GM18520 (cell line): ENCODE results near the gene ALDH6A1.
A peak's percentile ranks its signal among the peaks of the same experiment; 100 is the strongest.
"Not testable (repeated sequence)": the region's sequence is repeated elsewhere in the genome, so short reads cannot be mapped to it uniquely, and the experiment has no call there.

Experiments
- ATAC-seq: cut with Tn5 transposase; IDR thresholded peaks from one replicate; pipeline ENCODE4 v1.9.1; 2021; ENCODE audit not compliant: unreplicated experiment

ALDH6A1 gene

DNA sequence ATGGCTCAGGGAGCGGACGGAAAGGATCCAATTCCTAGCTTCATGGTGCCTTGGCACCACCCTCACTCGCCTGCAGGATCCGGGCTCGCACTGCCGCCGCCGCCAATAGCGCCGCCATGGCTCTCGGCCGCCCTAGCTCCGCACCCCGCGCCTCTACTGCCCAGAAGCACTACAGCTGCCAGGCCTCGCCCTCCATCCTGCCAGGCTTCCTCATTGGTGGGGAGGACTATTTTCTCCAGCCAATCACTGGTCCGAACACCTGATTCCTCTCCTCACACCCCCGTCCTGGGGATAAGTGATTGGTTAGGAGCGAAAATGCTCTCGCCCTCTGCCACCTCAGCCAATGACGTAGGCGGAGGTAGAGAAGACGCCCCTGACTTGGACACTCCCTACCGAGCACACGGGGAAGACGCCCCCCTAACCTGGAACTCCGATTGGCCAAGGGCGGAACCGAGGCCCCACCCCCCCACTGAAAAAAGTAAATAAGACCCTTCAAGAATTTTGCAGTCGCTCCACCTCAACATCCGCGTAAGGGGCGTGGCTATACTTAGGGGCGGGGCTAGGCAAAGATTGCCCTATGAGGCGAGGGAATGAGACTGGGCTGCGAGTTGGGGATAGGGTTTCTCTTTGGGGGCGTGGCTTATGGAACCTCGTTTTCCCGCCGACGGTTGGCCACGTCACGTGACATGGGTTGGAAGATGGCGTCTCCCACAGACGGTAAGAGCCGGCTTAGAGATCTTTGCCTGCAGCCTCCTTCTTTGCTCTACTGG lies at the start of gene ALDH6A1, which contains the start of gene LIN52:
Gene ALDH6A1 (minus strand): TSS at position 177 of the 770 bp plus-strand sequence. CDS start 59 bp downstream, at position 118.
Gene LIN52 (plus strand): TSS at position 680 of the 770 bp plus-strand sequence. CDS start 19 bp downstream, at position 699.
- ATAC-seq, result peak; percentile 92

DNA sequence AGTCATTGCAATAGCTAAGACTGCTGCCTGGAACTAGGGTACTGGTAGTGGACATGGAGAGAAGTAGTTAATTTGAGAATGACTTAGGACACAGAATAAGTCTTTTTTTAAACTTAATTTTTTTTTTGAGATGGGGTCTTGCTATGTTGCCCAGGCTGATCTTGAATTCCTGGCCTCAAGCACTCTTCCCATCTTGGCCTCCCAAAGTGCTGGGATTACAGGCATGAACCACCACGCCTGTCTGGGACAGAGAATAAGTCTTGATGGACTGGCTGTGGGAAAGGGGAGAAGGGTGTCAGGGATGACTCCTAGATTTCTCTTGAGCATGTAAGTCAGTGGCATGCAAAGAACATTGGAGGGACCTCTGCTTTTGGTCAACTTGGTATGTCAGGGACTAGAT lies 43.4 kb upstream of the ALDH6A1 start:
- ATAC-seq, result no peak

DNA sequence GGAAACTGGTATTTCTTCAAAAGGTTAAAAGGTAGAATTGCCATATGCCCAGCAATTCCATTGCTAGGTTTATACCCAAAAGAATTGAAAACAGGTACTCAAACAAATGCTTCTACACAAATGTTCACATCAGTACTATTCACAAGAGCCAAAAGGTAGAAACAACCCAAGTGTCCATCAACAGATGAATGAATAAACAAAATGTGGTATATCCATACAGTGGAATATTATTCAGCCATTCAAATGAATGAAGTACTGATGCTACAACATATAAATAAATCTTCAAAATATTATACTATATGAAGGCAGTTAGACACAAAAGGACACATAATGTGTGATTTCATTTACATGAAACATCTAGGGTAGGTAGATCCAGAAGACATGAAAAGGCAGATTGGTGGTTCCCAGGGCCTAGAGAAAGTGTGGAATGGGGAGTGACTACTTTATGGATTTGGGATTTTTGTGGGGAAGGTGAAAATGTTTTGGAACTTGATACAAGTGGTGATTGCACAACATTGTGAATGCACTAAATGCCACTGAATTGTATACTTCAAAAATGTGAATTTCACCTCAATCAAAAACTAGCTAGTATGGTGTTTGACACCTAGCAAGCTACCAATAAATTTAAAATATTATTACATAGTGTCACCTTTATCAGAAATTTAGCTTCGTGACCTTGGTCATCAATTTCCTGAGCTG lies 42.2 kb upstream of the ALDH6A1 start:
- ATAC-seq, result no peak

DNA sequence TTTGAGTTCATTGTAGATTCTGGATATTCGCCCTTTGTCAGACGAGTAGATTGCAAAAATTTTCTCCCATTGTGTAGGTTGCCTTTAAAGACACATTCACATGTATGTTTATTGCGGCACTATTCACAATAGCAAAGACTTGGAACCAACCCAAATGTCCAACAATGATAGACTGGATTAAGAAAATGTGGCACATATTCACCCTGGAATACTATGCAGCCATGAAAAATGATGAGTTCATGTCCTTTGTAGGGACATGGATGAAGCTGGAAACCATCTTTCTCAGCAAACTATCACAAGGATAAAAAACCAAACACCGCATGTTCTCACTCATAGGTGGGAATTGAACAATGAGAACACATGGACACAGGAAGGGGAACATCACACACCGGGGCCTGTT lies 41.2 kb upstream of the ALDH6A1 start:
- ATAC-seq, result not testable (repeated sequence)

DNA sequence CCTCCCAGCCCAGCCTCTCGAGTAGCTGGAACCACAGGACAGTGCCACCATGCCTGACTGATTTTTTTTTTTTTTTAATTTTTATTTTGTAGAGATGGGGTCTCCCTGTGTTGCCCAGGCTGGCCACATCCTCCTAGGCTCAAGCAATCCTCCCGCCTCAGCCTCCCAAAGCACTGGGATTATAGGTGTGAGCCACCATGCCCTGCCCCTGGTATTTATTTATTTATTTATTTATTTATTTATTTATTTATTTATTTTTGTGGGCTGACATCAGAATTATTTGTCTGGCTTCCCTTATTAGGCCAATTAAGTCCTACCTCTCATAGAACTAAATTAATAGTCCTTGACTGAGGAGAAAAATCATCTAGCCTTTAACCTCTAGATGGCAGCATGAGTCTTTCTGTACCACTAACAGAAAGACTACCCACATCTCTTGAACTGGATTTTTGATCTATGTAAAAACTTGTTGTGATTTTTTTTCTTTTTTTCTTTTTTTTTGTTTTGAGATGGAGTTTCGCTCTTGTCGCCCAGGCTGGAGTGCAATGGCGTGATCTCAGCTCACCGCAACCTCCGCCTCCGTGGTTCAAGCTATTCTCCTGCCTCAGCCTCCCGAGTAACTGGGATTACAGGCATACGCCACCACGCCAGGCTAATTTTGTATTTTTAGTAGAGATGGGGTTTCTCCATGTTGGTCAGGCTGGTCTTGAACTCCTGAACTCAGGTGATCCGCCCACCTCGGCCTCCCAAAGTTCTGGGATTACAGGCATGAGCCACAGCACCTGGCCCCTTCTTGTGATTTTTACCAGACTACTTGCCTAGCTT lies 27.4 kb upstream of the ALDH6A1 start:
- ATAC-seq, result not testable (repeated sequence)

DNA sequence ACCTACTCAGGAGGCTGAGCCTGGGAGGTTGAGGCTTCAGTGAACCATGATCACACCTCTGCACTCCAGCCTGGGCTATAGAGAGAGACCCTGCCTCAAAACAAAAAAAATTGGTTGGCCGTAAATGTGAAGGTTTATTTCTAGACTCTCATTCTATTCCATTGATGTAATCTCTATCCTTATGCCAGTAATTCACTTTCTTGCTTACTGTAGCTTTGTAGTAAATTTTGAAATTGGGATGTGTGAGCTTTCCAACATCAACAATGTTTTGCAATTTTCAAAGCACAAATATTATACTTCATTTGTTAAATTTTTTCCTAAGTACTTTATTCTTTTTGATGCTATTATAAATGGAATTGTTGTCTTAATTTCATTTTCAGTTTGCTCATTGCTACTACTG lies 25.1 kb upstream of the ALDH6A1 start:
- no peak for ATAC-seq

DNA sequence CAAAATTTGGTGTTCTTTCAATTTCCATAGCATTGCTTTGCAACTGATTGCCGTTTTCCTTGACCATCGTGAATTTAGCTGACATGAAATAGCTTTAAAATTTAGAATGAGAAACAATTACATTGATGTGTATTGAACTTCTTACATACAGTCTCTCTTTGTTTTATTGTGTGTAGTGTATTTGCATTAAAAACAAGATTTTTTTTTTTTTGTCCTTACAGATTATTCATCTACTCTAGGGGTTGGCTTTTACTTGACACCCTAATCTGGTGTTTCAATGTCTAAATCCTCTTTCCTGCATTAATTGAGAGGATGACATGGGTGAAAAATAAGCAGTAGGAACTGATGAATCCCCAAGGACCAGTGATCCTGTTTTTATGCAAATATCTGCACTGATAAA lies 21.1 kb upstream of the ALDH6A1 start:
- ATAC-seq, result no peak

DNA sequence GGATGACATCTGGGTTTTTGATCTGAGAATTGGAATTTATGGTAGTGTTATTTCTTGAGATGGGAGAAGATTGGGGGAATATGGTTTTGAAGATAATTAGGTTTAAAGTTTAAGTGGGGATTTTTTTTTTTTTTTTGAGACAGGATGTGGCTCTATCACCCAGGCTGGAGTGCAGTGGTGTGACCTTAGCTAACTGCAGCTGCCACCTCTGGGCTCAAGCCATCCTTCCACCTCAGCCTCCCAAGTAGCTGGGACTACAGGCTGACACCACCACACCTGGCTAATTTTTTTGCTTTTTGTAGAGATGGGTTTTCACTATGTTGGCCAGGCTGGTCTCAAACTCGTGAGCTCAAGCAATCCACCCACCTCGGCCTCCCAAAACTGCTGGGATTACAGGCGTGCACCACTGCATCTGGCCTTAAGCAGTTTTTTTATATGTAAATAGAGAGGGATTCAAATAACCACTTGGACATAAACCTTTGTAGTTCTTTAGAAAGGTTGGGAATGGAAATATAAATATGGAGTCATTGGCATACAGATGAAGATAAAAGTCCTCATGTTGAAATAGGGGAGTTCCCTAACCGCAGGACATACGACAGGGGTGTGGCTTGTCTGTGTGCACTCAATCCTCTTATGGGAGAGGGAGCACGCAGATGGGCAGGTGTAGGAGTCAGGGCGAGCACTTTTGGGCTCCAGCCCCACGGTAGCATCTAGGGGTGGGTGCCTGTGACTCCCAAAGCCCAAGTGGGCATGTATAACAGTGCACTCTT lies 5.2 kb upstream of the ALDH6A1 start:
- ATAC-seq, result no peak

DNA sequence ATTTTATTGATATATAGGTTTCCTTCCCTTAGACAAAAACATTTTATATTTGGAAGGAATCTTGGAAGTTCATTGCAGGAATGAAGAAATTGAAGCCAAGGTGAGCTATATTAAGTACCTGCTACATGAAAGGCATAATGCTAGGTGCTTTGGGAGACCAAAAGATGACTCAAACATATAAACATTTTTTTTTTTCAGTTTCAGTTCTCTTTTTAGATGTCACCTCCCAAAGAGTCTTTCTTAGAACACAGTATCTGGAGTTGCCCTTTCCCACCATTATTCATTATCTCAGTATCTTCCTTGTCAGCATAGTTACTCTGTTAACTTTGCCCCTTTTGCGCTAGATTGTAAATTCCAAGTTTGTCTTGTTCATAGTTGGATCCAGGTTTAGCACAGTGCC lies 1.6 kb upstream of the ALDH6A1 start:
- ATAC-seq, result no peak

DNA sequence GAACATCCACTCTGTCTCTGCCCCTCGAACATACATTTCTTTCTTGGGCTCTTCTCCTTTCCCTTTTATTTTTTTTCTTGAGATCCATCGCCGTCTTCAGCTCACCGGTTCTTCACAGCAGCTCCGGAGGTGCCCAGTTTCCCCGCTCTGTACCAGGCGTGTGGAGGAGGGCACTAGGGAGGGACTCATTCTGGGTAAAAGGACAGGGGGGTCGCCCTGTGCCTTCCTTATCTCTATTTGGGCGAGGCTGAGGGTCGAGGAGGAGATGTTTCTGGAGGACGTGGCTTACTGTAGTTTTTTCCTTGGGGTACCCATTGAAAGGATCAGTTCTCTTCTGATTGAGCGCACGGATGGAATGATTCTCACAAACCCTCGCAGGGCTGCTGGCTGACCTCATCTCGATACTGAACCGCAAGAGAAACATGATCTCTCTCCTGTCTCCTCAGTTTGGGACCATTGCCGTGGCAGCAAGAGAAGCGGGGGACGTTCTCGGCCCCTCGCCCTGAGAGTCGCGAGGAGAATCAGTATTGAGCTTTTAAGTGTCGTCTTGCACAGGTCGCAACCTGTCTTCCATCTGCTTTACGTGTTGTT lies 889 bp upstream of the ALDH6A1 start:
- no peak for ATAC-seq

DNA sequence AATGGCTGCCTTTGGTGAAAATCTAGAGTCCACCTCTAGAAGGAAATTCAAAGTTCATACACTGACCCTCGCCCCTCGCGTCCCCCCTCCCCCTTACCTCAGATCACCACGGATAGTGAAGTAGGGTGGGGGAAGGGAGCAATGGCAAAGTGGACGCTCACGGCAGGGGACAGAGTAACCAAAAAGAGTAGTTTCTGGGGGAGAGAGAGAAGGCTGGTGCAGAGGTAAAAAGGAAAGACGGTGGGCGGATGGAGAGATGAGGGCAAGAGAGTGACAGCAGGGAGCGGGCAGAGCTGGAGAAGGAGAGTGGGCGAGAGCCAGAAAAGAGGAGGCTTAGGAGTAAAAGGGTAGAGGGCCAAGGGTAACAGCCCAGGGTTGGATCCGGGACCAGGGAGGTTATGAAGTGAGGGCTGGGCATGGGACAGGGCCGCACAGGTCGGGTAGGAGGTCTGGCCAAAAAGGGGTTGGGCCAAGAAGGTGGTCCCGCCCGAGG lies 423 bp downstream of the ALDH6A1 start:
- ATAC-seq, result no peak

DNA sequence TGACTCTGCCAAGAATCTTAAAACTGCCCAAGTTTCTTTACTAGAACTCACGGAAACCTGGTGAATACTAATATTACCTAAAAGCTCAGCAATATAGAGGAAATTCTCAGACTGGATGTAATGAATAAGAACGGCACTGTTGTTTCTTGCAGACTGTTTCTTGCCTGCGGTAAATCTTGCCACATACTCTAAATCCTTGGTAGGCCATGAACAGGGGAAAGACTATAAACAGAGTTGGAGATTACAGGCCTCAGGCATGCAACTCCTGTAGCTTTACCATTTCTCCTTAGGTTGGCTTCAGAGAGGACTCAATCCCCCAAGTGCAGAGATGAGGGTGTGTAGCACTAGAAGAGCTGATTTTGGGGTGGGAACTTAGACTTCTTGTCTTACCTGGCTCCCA lies 1.1 kb downstream of the ALDH6A1 start:
- ATAC-seq, result no peak

DNA sequence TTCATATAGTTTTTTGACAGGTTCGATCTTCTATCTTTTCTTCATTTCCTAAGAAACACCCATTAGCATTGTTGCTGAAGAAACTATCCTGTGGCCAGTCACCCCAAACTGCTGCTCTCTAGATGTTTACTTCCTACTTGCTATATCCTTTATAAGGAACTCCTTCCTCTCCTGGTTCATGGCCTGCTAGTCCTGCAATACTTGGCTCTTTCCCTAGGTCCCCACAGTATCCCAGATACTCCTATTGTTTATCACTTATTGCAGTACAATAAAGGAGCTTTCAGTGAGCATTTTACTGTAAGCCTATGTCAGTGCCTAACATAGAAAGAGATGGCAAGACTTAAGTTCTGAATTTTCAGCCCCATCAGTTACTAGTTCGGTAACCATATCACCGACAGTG lies 2.8 kb downstream of the ALDH6A1 start:
- ATAC-seq, result no peak

DNA sequence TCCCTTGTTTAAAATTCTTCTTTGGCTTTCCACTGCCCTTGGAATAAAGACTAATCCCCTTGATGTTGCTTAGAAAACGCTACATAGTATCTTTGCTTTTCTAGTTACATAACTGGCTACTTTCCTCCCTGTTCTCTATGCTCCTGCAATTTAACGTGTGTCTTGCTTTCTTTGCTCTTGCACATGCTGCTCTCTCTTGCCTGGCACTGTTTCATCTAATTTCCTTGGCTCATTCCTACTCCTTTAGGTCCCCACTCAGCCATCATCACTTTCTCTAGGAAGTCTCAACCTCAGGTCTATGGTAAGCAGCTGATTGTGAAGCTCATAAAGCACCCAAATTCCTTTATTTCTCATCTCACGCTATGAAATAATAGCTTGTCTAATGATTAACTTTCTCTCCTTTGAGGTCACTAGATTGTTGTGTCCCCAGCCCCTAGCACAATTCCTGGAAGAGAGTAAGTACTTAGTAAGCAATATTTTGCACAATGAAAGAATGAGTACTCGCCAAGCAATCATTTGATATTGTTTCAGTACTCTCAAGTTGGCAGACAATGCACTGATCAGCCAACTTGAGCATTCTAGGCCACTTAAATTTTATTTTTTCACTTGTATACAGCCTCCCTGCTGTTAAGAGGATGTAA lies 3.3 kb downstream of the ALDH6A1 start:
- ATAC-seq, result no peak

DNA sequence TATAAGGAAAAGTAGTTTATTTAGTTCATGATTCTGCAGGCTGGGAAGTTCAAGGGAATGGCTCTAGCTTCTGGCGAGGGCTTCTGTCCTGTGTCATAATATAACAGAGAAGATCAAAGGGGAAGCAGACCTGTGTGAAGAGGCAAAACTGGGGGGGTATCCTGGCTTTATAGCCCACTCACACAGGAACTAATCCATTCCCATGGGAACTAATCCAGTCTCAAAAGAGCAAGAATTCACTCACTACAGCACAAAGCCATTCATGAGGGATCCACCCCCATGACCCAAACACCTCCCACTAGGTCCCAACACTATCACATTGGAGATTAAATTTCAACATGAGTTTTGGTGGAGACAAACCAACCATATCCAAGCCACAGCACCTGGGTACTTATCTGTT lies 6.9 kb downstream of the ALDH6A1 start:
- no peak for ATAC-seq

DNA sequence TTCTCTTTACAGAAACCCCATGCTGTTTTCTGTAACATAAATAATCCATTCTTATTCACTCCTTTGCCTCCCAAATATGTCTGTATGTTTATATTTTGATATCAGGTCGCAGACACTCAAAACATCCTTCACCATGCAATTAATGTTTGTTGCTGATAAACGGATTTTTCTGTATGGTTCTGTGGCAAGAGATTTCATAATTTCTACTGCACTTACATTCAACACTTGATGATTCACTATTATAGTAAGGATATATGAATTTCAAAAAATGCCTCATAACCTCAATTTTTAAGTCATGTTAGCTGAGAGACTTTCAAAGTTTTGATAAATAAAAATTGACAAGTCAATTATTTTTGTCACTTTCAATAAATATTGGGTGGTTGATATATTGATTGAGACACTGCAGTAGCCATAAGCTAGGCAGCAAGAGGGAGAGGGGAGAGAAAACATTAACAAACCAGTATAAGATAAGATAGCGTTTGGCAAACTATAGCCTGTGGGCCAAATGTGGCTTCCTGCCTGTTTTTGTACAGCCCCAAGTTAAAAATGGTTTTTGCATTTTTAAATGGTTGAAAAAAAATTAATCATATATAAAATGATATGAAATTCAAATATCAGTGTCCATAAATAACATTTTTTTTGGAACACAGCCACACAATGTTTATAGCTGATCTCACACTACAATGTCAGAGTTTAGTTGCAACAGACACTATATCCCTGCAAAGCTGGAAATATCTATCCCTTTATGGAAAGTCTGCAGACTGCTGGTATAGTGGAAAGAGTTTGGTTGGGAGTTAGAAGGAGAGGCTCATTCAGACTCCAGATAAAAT lies 18.3 kb downstream of the ALDH6A1 start:
- no peak for ATAC-seq

DNA sequence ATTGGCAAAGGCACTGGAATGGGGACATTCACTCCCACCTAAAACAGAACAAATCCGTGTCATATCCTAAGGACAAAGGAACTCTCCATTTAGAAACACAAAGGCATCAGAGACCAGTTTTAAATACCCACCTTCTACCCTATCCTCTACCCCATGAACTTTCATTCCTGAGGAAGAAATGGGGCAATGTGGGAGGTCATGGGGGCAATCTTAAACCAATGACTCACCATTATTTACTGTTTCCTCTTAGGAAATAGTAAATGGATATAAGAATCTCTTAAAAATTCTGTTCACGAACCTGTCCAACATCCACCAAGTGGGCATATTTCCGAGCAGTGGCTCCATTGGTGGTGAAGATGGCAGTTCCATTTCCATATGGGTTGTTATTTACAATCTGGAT lies 19.4 kb downstream of the ALDH6A1 start:
- no peak for ATAC-seq

DNA sequence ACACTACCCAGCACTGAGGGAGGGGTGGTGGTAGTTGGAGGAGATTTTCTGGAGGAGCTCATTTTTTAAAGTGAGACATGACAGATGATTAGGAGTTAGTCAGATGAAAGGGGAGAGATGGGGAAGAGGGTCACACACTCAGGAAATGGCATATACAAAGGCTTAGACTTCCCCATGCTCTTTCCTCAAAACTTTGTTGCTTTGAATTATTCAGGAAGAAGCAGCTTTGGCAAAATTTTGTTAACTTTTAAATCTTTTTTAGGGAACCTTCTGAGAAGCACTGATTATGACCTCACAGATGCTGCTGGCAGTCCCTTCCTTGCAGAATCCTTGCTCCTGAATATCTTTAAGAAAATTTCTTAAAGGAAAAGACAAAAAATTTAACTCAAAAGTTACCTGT lies 19.8 kb downstream of the ALDH6A1 start:
- no peak for ATAC-seq

DNA sequence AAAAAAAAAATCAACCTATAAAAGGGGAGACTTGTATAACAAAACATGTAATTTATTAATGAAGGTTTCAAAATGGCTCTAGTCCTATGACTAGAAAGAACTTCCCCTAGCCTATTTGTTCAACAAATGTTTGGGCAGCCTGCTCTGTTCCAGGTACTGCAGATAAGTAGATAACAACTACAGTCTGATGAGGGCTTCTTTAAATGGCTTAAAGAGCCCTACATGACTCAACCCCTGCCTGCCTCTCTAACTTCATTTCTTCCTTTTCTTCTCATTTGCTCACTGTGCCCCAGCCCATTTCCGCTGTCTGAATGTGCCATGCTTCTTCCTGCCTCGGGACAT lies 21.5 kb downstream of the ALDH6A1 start:
- no peak for ATAC-seq
